GM10248 (cell line): ENCODE data around the gene BICC1.

ENCODE experiments used
- CTCF ChIA-PET: fragments of 300-600 bp; sonication (Branson Sonifier 250); formaldehyde crosslinking; extraction: SDS; loops from one replicate; lab custom pipeline; 2021; ENCODE audit warnings: antibody characterized with exemption; lab: Yijun Ruan, JAX
- POLR2A ChIA-PET: fragments of 350-650 bp; sonication (Branson Sonifier 250); formaldehyde crosslinking; extraction: SDS; loops from one replicate; lab custom pipeline; 2020; ENCODE audit warnings: antibody characterized with exemption; lab: Yijun Ruan, JAX
- DNase-seq: peaks from one replicate; pipeline ENCODE4 v3.0.0; 2012; ENCODE audit errors: extremely low spot score
- TF ChIP-seq, protein P1 (sequence below): IDR thresholded peaks from 2 replicates; pipeline ENCODE4 v1.5.1; 2012; ENCODE audit warnings: mild to moderate bottlenecking, low read depth; ENCODE audit errors: extremely low read depth, missing control alignments, control extremely low read depth

Gene BICC1

DNA sequence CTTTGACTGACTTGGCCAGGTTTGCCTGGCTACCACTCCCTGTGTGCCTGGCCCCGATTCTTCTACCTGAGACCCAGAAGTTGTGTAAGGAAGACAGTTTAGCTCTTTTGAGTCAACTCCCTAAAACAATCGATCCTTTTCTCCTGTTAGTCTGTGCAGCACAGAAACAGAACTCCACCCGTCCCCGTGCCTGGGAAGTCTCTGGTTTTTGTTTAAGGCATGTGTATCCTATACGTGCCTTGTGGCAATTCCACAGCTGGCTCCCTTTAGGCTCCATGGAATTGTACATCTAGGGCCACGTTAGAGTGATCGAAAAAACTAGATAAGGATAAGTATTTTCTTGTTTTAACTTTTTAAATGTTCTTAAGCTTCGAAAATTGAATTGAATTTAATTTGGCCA lies 131.6 kb downstream of the BICC1 start:
- CTCF ChIA-PET: interaction anchor here (0.7 to 3.7 kb wide), 5 partner anchors 10 to 25 kb away, joined by 3 to 8 read pairs (median 6); no protein-coding TSS in a partner anchor

DNA sequence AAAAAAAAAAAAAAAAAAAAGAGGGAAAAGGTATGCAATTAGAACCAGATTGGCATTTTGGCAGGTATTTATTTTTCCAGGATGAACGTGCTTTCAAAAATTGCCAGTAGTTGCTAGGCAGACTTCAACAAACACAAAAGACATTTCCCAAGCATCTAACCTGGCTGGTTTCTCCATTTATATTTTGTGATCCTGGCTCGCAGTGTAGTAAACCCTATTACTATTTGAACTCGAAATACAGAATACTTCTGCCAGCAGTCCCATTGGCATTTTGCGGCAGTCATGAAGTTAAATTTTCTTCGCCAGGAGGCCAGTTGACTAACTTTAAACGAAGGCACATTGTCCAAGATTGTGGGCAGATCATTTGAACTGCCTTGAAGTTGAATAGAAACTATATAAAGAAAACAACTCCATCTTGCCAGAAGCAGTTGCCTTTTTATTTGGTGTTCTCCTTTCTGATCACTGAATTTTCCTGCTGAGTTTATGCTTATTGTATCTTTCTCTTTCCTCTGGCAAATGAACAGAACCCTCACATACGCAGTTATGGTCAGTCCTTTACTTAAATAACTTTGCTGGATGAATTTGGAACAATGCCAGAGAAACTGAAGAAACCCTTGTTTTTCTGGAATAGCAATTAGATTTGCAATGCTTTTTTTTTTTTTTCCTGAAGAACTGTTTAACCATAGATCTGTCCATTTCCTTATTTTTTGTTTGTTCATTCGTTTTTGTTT lies 132.9 kb downstream of the BICC1 start:
- TF ChIP-seq, protein P1, sequence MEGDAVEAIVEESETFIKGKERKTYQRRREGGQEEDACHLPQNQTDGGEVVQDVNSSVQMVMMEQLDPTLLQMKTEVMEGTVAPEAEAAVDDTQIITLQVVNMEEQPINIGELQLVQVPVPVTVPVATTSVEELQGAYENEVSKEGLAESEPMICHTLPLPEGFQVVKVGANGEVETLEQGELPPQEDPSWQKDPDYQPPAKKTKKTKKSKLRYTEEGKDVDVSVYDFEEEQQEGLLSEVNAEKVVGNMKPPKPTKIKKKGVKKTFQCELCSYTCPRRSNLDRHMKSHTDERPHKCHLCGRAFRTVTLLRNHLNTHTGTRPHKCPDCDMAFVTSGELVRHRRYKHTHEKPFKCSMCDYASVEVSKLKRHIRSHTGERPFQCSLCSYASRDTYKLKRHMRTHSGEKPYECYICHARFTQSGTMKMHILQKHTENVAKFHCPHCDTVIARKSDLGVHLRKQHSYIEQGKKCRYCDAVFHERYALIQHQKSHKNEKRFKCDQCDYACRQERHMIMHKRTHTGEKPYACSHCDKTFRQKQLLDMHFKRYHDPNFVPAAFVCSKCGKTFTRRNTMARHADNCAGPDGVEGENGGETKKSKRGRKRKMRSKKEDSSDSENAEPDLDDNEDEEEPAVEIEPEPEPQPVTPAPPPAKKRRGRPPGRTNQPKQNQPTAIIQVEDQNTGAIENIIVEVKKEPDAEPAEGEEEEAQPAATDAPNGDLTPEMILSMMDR: no peak
- CTCF ChIA-PET: interaction anchor here (1.2 to 3.7 kb wide), 3 partner anchors 14 to 24 kb away, joined by 3 to 8 read pairs (median 6); no protein-coding TSS in a partner anchor
- POLR2A ChIA-PET: interaction anchor here (0.7 kb wide), 1 partner anchor 274 kb away, joined by 6 read pairs; no protein-coding TSS in a partner anchor

More for the DNA sequence above, 131.6 kb downstream of the BICC1 start:
- TF ChIP-seq, protein P1: no peak
- DNase-seq: no peak
- POLR2A ChIA-PET: no interaction called here

DNA sequence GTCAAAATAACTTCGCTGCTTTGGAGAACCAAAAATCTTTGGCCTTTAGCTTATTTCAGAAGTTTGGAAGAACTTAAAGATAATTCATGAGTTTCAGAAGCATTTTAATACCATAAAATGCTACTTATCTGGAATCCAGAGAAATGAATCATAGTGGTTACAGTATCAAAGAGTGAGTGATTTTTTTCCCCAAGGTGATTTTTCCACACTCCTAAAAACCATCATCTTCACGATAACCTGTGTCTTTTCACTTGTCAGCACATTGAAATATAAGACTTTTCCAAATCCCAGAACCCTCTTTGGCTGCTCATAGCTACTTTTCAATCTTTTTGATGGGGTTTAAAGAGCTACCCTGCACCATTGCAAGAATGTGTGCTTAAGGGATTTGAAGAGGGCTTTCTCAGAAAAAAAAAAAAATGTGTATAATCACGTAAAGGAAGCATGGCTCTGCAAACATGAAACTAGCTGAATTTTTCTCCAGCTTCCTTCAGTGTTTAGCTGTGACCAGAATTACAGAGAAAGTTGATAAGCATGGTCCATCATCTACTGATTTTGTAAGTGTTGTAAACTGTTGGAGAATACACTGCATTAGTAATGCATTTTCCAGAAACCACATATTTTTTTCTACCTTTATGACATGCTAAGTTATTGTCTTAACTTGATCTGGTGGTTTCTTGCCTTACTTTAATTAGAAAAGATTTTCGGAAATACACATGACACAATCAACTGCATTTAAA lies 134.9 kb downstream of the BICC1 start:
- POLR2A ChIA-PET: no interaction called here
- no peak for DNase-seq
- CTCF ChIA-PET: interaction anchor here (1.3 kb wide), 1 partner anchor 24 kb away, joined by 5 read pairs; no protein-coding TSS in a partner anchor
- TF ChIP-seq, protein P1: no peak

More for the DNA sequence above, 132.9 kb downstream of the BICC1 start:
- no peak for DNase-seq

DNA sequence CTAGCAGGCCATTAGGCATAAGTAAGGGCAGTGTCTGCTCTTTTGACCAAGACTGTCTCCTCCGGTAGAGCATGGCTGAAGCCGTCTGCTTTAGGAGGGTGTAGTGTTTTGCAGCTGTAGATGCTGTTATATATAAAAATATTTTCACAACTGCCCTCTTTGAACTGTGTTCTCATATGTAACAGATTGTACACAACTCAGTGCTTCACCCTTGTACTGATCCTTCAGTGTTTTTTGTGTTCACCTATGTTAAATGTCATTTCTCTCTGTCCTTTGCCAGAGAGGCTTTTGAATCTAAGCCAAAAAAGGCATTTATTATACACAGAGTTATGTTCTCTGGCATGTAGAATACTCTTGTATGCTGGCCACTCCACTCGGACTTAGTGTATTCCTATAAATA lies 135.5 kb downstream of the BICC1 start:
- TF ChIP-seq, protein P1: no peak
- ChIA-PET CTCF (interaction anchor here (1.3 kb wide), 1 partner anchor 25 kb away, joined by 5 read pairs; no protein-coding TSS in a partner anchor), POLR2A (no interaction called here)
- no peak for DNase-seq

DNA sequence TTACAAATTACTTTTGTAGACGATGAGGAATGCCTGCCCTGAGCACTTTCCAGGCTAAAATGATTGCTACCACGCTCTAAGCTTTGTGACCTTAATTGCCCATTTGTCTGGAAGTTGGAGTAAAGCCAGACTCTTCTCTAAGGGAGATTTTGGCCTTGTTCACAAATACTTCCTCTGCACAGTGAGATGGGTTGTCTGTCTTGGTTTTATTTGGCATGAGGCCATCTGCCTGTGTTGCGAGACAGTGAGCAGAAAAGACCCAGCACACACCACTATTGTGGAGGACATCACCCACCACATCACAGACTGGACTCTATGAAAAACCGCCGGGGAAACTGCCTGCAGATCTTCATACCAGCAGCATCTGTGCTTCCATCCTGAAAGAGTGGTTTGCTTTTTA lies 138.4 kb downstream of the BICC1 start:
- DNase-seq: no peak
- ChIA-PET CTCF (interaction anchor here (1.1 to 1.2 kb wide), 2 partner anchors 11 to 29 kb away, joined by 3 read pairs; no protein-coding TSS in a partner anchor), POLR2A (no interaction called here)
- TF ChIP-seq, protein P1: no peak

DNA sequence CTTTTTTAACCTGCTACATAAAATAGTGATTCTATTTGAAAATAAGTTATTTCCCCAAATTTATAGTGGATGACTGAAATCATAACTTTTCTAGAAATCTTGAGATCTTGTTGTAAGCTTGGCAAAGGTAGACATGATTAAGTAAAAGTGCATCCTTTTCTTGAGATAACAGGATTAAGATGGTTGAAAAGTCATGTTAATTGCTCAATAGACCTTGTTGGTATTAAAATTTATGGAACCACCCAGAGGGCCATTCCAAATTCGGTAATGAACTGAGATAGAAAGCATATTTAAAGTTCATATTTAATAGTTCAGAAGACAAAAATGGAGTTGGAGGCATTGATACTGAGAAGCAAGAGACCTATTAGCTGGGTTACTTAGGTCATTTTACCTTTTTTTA lies 139.1 kb downstream of the BICC1 start:
- POLR2A ChIA-PET: no interaction called here
- TF ChIP-seq, protein P1: no peak
- CTCF ChIA-PET: interaction anchor here (0.9 kb wide), 1 partner anchor 9 kb away, joined by 3 read pairs; no protein-coding TSS in a partner anchor
- DNase-seq: no peak
